Measurements from ENCODE around the gene SLC48A1. TPM values are rescaled to one million over a fixed set of nuclear protein-coding genes. Genes with fewer than 3 reads are reported as not detected.

Gene SLC48A1
- total RNA-seq, 1 donor from 2014 or later: 65.5 TPM

GRCh38 chr12:47772738-47773061 is 338 bp upstream of the SLC48A1 start:
- H3K27ac Mint-ChIP-seq (ENCODE audit: unreplicated experiment): peak overlapping the region; percentile 86
- H3K9me3 Mint-ChIP-seq (ENCODE audit: unreplicated experiment): no peaks in the 10 kb centered on the region
- H3K36me3 Mint-ChIP-seq (ENCODE audit: low read depth, unreplicated experiment): peaks cover 21% of the 10 kb centered on the region
- H3K4me1 Mint-ChIP-seq (ENCODE audit: unreplicated experiment): peaks cover 40% of the 10 kb centered on the region
- H3K27me3 Mint-ChIP-seq (ENCODE audit: unreplicated experiment): peaks cover 22% of the 10 kb centered on the region
- H3K4me3 Mint-ChIP-seq (ENCODE audit: unreplicated experiment): peak overlapping the region; percentile 89
- no peak for DNase-seq (ENCODE audit: low spot score)
- no peak for TF ChIP-seq CTCF (IDR thresholded peaks at IDR 0.05; ENCODE audit: unreplicated experiment)

- no peaks in the 10 kb centered on the region for H3K9me3 Mint-ChIP-seq (ENCODE audit: unreplicated experiment)
- H3K36me3 Mint-ChIP-seq (ENCODE audit: low read depth, unreplicated experiment): peaks cover 22% of the 10 kb centered on the region
- peaks cover 52% of the 10 kb centered on the region for H3K4me1 Mint-ChIP-seq (ENCODE audit: unreplicated experiment)
- H3K27ac Mint-ChIP-seq (ENCODE audit: unreplicated experiment): peak overlapping the region; percentile 57
- no peak for TF ChIP-seq CTCF (IDR thresholded peaks at IDR 0.05; ENCODE audit: unreplicated experiment)
- DNase-seq (ENCODE audit: low spot score): no peak
- H3K4me3 Mint-ChIP-seq (ENCODE audit: unreplicated experiment): peak overlapping the region; percentile 96
- peaks cover 26% of the 10 kb centered on the region for H3K27me3 Mint-ChIP-seq (ENCODE audit: unreplicated experiment)
Measured at GRCh38 chr12:47773858-47774580, 981 bp downstream of the SLC48A1 start.

- TF ChIP-seq CTCF (IDR thresholded peaks at IDR 0.05; ENCODE audit: unreplicated experiment): no peak
- Mint-ChIP-seq H3K9me3 (ENCODE audit: unreplicated experiment) (no peaks in the 10 kb centered on the region), H3K4me1 (ENCODE audit: unreplicated experiment) (peaks cover 55% of the 10 kb centered on the region), H3K27ac (ENCODE audit: unreplicated experiment) (peak overlapping the region; percentile 30), H3K27me3 (ENCODE audit: unreplicated experiment) (peaks cover 30% of the 10 kb centered on the region), H3K36me3 (ENCODE audit: low read depth, unreplicated experiment) (peaks cover 22% of the 10 kb centered on the region), H3K4me3 (ENCODE audit: unreplicated experiment) (peak overlapping the region; percentile 96)
- DNase-seq (ENCODE audit: low spot score): no peak
Measured at GRCh38 chr12:47774663-47775062, 1.6 kb downstream of the SLC48A1 start.

GRCh38 chr12:47775100-47775911 is 2.3 kb downstream of the SLC48A1 start:
- H3K9me3 Mint-ChIP-seq (ENCODE audit: unreplicated experiment): no peaks in the 10 kb centered on the region
- TF ChIP-seq CTCF (IDR thresholded peaks at IDR 0.05; ENCODE audit: unreplicated experiment): no peak
- peak overlapping the region; percentile 69 for H3K4me3 Mint-ChIP-seq (ENCODE audit: unreplicated experiment)
- no peak for DNase-seq (ENCODE audit: low spot score)
- peaks cover 55% of the 10 kb centered on the region for H3K4me1 Mint-ChIP-seq (ENCODE audit: unreplicated experiment)
- H3K27me3 Mint-ChIP-seq (ENCODE audit: unreplicated experiment): peaks cover 30% of the 10 kb centered on the region
- H3K36me3 Mint-ChIP-seq (ENCODE audit: low read depth, unreplicated experiment): peaks cover 22% of the 10 kb centered on the region
- H3K27ac Mint-ChIP-seq (ENCODE audit: unreplicated experiment): peak overlapping the region; percentile 24
